CD4-positive, alpha-beta memory T cell (primary cell): ENCODE measurements around the gene XXYLT1. TPM values are rescaled to one million over a fixed set of nuclear protein-coding genes. Genes with fewer than 3 reads are reported as not detected.

Experiments used
- CTCF ChIA-PET: fragments of 350-600 bp; sonication (Branson Sonifier 250); formaldehyde crosslinking; loops from one replicate; lab custom pipeline; 2021; ENCODE audit warnings: inconsistent platforms; ENCODE audit not compliant: partially characterized antibody; lab: Charles Lee
- POLR2A ChIA-PET: fragments of 350-600 bp; sonication (Branson Sonifier 250); formaldehyde crosslinking; loops from one replicate; lab custom pipeline; 2021; ENCODE audit not compliant: partially characterized antibody; lab: Charles Lee
- DNase-seq, 5 donors: peaks; one replicate each; pipeline versions ENCODE4 v3.0.0 to v3.0.0-alpha.2; 2020 to 2022; ENCODE audit warnings: mixed read lengths in 1 of 5
- H3K27ac ChIP-seq: one replicate; pipeline ENCODE4 v1.7.0; 2013; ENCODE audit warnings: low read depth, low read length
- H3K27me3 ChIP-seq: 2 replicates; pipeline ENCODE4 v1.7.0; 2013; ENCODE audit warnings: mild to moderate bottlenecking, low read length, moderate library complexity; ENCODE audit not compliant: insufficient read depth
- H3K36me3 ChIP-seq: 2 replicates; pipeline ENCODE4 v1.7.0; 2013; ENCODE audit warnings: mild to moderate bottlenecking, low read length, moderate library complexity; ENCODE audit not compliant: insufficient read depth
- H3K4me1 ChIP-seq: 2 replicates; pipeline ENCODE4 v1.7.0; 2013; ENCODE audit warnings: mild to moderate bottlenecking, low read length, moderate library complexity; ENCODE audit not compliant: insufficient read depth
- H3K4me3 ChIP-seq, 2 donors: one replicate each; pipeline ENCODE4 v1.7.0; 2013; ENCODE audit warnings: low read length in 2 of 2, mild to moderate bottlenecking in 1 of 2
- H3K9me3 ChIP-seq, 2 donors: one replicate each; pipeline ENCODE4 v1.7.0; 2013; ENCODE audit warnings: low read length in 2 of 2, control low read depth in 1 of 2; ENCODE audit not compliant: control insufficient read depth in 1 of 2
- H3K27ac Mint-ChIP-seq, 7 donors: one replicate each; pipeline ENCODE4 v1.8.0; 2020 to 2021; ENCODE audit warnings: mixed read lengths in 7 of 7, mild to moderate bottlenecking in 6 of 7, inconsistent platforms in 3 of 7, moderate library complexity in 3 of 7
- H3K27me3 Mint-ChIP-seq, 2 donors: one replicate each; pipeline ENCODE4 v1.8.0; 2020 to 2021; ENCODE audit warnings: mixed read lengths in 2 of 2
- H3K36me3 Mint-ChIP-seq, 2 donors: one replicate each; pipeline ENCODE4 v1.8.0; 2020 to 2021; ENCODE audit warnings: mixed read lengths in 2 of 2, inconsistent platforms in 1 of 2, mild to moderate bottlenecking in 1 of 2
- H3K4me1 Mint-ChIP-seq, 4 donors: one replicate each; pipeline ENCODE4 v1.8.0; 2020 to 2021; ENCODE audit warnings: mixed read lengths in 4 of 4, mild to moderate bottlenecking in 1 of 4
- H3K4me3 Mint-ChIP-seq, 8 donors: one replicate each; pipeline ENCODE4 v1.8.0; 2020 to 2021; ENCODE audit warnings: mixed read lengths in 8 of 8, mild to moderate bottlenecking in 7 of 8, moderate library complexity in 6 of 8, inconsistent platforms in 3 of 8
- H3K9me3 Mint-ChIP-seq, 8 donors: one replicate each; pipeline ENCODE4 v1.8.0; 2020 to 2021; ENCODE audit warnings: mixed read lengths in 8 of 8, mild to moderate bottlenecking in 5 of 8, inconsistent platforms in 3 of 8, moderate library complexity in 1 of 8
- intact Hi-C: fragments of 100-400 bp; cut with micrococcal nuclease; formaldehyde crosslinking; loops from one replicate; pipeline ENCODE4 v1.15.1; 2023
- polyA plus RNA-seq, 2 donors: library from polyadenylated mRNA; unstranded; fragments of 300-500 nt; fragmentation: Illumina TruSeq; gene quantifications; one replicate each; pipeline ENCODE4 v1.2.3, GENCODE V29; 2021
- total RNA-seq, 2 experiments: library from RNA; stranded (reverse); gene quantifications; one replicate each; pipeline ENCODE4 v1.2.3, GENCODE V29; 2021

Gene XXYLT1
- total and polyA plus RNA-seq, 4 experiments from 2014 or later = 3.9 to 6.3 (median 4.3) TPM

DNA sequence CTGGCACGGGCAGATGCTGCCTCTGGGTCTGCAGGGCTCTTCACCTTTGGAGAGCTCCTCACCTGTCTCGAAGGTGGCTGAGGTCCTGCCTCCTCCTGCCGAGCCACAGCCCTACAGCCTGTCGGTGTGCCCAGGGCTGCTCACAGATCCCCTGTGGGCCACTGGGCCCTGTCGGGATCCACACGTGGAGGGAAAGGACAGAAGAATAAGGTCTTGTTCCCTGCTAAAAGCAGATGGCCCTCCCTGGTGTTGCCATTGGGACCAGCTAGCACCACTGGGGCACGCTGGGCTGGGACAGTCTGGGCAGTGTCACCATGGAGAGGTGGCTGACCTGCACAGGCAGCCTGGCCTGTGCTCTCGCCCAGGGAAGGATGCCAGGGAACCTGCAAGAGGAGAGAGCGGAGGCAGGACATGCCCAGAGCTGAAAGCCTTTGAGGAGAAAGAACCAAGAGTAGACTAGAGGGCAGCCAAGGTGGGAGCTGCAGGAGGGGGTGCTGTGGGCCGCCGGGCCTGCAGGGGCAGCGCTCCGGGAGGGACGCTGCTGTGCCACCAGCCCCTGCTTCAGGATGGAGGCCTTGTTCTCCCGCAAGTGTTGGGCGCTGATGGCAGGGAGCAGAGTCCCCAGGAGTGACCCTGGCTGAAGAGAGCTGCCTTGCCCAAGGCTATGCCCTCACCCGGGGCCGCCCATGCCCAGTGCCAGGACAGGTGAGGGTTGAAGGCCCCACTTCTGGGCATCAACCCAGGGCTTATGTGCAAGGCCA is 210.2 kb downstream of the XXYLT1 start:
- Mint-ChIP-seq H3K4me3 (no peak overlapping the region), H3K4me1 (no peaks in the 10 kb centered on the region), H3K27me3 (peaks cover 3 to 6% of the 10 kb centered on the region in 2 donors), H3K9me3 (no peaks in the 10 kb centered on the region), H3K36me3 (no peaks in the 10 kb centered on the region), H3K27ac (no peak overlapping the region)
- no peaks in the 10 kb centered on the region for H3K9me3 ChIP-seq
- no peak overlapping the region for H3K27ac ChIP-seq
- ChIA-PET CTCF (no interaction called here), POLR2A (no interaction called here)
- H3K27me3 ChIP-seq = no peaks in the 10 kb centered on the region
- no peaks in the 10 kb centered on the region for H3K4me1 ChIP-seq
- no peak for DNase-seq
- H3K36me3 ChIP-seq = no peaks in the 10 kb centered on the region
- intact Hi-C loops = no loop called here
- no peak overlapping the region for H3K4me3 ChIP-seq

DNA sequence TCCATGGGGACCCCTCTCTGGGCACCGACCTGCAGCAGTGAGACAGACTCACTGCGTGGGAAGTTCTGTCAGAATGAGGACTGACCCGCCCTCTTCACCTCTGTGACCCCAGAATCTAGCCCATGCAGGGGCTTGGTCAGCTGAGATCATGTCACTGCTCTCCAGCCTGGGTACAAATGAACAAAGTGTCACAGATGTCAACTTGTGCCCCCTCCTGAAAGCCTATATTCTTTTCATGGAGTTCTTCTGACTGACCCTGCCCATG is 210.8 kb downstream of the XXYLT1 start:
- Histone ChIP-seq H3K27me3 (no peaks in the 10 kb centered on the region), H3K27ac (no peak overlapping the region), H3K4me3 (no peak overlapping the region), H3K9me3 (no peaks in the 10 kb centered on the region), H3K4me1 (no peaks in the 10 kb centered on the region), H3K36me3 (no peaks in the 10 kb centered on the region)
- Mint-ChIP-seq H3K4me1 (no peaks in the 10 kb centered on the region), H3K36me3 (no peaks in the 10 kb centered on the region), H3K27me3 (peaks cover 3 to 6% of the 10 kb centered on the region in 2 donors), H3K27ac (no peak overlapping the region), H3K4me3 (no peak overlapping the region), H3K9me3 (no peaks in the 10 kb centered on the region)
- no peak for DNase-seq
- intact Hi-C loops = no loop called here
- ChIA-PET POLR2A (no interaction called here), CTCF (no interaction called here)

DNA sequence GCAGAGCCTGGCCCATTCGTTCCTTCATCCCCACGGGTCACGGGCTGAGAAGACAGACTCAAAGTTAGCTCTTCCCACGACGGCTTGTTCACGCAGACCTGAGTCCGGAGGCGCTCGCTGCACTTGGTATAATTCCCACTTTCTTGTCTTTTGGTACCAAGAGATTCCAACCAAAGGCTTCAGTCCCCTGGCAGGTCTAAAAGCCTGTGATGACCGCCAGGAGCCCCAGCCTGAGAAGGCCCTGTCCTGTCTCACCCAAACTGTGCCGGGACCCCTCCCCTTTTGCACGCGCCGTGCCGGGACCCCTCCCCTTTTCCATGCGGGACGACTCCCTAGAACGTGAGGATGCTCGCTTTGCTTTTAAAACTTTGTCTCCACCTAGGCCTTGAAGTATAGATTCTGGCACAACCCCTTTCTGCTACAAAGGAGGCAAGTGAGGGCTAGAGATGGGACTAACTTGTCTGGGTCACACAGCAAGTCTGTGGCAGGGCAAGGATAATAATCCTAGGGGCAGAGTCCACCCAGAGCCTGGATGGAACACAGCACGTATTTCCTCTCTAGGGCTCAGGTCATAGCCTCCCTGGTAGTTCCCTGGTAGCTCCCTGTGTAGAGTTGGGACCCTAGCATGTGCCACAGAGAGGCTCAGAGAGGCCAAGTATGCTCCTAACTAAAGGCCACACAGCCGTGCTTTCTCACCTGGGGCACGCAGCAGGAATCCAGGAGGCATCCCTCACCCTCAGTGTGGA is 211.3 kb downstream of the XXYLT1 start:
- no peaks in the 10 kb centered on the region for H3K36me3 Mint-ChIP-seq
- Histone ChIP-seq H3K27me3 (no peaks in the 10 kb centered on the region), H3K4me1 (no peaks in the 10 kb centered on the region), H3K27ac (no peak overlapping the region), H3K4me3 (no peak overlapping the region), H3K9me3 (no peaks in the 10 kb centered on the region), H3K36me3 (no peaks in the 10 kb centered on the region)
- no peak overlapping the region for H3K4me3 Mint-ChIP-seq
- intact Hi-C loops = no loop called here
- CTCF ChIA-PET = no interaction called here
- H3K27me3 Mint-ChIP-seq = peaks cover 3 to 6% of the 10 kb centered on the region in 2 donors
- H3K4me1 Mint-ChIP-seq = no peaks in the 10 kb centered on the region
- H3K27ac Mint-ChIP-seq = no peak overlapping the region
- no peaks in the 10 kb centered on the region for H3K9me3 Mint-ChIP-seq
- DNase-seq = no peak
- POLR2A ChIA-PET = no interaction called here

DNA sequence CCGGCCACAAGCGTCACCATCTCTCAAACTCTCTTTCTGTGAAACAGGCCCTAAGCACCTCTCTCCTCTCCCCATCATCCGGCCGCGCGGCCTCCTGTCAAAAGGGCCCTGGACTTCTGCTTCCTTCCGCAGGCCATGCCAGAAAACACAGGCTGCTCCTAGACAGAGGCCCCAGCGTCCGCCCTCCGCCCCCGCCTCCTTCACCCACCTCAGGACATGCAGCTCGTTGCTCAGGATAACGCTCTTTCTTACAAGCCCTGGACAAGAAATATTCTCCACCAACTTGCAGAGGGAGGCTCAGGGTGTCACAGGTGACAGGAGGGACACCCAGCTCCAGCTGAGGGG is 212.0 kb downstream of the XXYLT1 start:
- Histone ChIP-seq H3K9me3 (no peaks in the 10 kb centered on the region), H3K4me1 (no peaks in the 10 kb centered on the region), H3K27me3 (no peaks in the 10 kb centered on the region), H3K36me3 (no peaks in the 10 kb centered on the region), H3K4me3 (no peak overlapping the region), H3K27ac (no peak overlapping the region)
- Mint-ChIP-seq H3K27me3 (peaks cover 3 to 6% of the 10 kb centered on the region in 2 donors), H3K4me1 (no peaks in the 10 kb centered on the region), H3K36me3 (no peaks in the 10 kb centered on the region), H3K27ac (no peak overlapping the region), H3K9me3 (no peaks in the 10 kb centered on the region), H3K4me3 (no peak overlapping the region)
- ChIA-PET CTCF (no interaction called here), POLR2A (no interaction called here)
- DNase-seq = no peak
- intact Hi-C loops = no loop called here

DNA sequence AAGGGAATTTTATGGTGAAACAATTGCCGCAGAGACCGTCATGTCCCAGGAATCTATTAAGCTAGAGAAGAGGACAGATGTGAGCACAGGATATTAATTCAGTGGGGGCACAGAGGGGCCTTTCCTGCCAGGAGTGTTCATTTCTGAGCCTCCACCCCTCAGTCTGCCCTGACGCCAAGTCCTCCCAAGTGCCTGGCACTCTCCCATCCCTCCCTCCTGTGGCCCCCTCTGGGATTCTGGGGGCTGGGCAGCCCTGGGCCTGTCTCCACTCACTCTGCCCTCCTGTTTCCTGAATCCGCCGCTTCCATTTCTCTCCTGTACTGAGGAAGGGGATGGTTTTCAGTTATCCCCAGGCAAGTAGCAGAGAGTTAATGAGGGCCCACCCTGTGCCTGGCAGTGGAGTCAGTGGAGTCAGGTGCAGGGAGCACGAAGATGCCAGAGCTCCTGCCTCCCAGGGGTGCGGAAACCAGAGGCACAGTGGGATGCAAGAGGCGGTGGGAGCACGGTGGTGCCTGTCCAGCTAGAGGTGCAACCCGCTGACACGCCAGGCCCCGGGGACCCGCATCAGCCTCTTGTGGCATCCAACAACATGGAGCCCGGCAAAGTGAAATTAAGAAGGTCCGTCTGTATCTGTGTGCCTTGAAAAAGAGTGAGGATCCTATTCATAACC is 212.5 kb downstream of the XXYLT1 start:
- no peaks in the 10 kb centered on the region for H3K4me1 ChIP-seq
- no peak overlapping the region for H3K4me3 ChIP-seq
- H3K9me3 ChIP-seq = no peaks in the 10 kb centered on the region
- DNase-seq = no peak
- H3K27me3 ChIP-seq = no peaks in the 10 kb centered on the region
- no peaks in the 10 kb centered on the region for H3K36me3 ChIP-seq
- peaks cover 3 to 6% of the 10 kb centered on the region in 2 donors for H3K27me3 Mint-ChIP-seq
- no peaks in the 10 kb centered on the region for H3K36me3 Mint-ChIP-seq
- no peaks in the 10 kb centered on the region for H3K9me3 Mint-ChIP-seq
- ChIA-PET CTCF (no interaction called here), POLR2A (no interaction called here)
- H3K27ac Mint-ChIP-seq = no peak overlapping the region
- intact Hi-C loops = no loop called here
- no peaks in the 10 kb centered on the region for H3K4me1 Mint-ChIP-seq
- no peak overlapping the region for H3K4me3 Mint-ChIP-seq
- H3K27ac ChIP-seq = no peak overlapping the region

DNA sequence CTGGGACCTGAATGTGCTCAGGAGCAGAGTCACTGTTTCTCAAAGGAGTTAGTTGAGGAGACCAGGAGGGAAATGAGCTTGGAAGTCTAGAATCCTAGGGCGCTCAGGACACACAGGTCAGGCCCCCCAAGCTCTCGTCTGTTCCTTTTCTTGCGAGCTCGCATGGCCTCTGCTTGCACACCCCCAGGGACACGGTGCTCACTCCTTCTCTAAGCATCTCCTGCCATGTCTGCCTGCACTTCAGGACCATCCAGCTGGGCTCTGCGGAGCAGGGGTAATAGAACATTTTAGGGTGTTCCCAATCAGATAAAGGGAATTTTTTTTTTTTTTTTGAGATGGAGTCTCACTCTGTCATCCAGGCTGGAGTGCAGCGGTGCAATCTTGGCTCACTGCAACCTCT is 213.2 kb downstream of the XXYLT1 start:
- no peaks in the 10 kb centered on the region for H3K4me1 ChIP-seq
- H3K9me3 ChIP-seq = no peaks in the 10 kb centered on the region
- Mint-ChIP-seq H3K27me3 (peaks cover 7 to 9% of the 10 kb centered on the region in 2 donors), H3K4me3 (no peak overlapping the region), H3K36me3 (no peaks in the 10 kb centered on the region), H3K9me3 (no peaks in the 10 kb centered on the region), H3K4me1 (no peaks in the 10 kb centered on the region), H3K27ac (no peak overlapping the region)
- H3K27ac ChIP-seq = no peak overlapping the region
- no peaks in the 10 kb centered on the region for H3K36me3 ChIP-seq
- ChIA-PET CTCF (interaction anchor here (0.7 to 1.2 kb wide), 2 partner anchors 375 to 1111 kb away, joined by 3 to 4 read pairs; no protein-coding TSS in a partner anchor), POLR2A (no interaction called here)
- no peak for DNase-seq
- intact Hi-C loops = no loop called here
- no peak overlapping the region for H3K4me3 ChIP-seq
- H3K27me3 ChIP-seq = no peaks in the 10 kb centered on the region

DNA sequence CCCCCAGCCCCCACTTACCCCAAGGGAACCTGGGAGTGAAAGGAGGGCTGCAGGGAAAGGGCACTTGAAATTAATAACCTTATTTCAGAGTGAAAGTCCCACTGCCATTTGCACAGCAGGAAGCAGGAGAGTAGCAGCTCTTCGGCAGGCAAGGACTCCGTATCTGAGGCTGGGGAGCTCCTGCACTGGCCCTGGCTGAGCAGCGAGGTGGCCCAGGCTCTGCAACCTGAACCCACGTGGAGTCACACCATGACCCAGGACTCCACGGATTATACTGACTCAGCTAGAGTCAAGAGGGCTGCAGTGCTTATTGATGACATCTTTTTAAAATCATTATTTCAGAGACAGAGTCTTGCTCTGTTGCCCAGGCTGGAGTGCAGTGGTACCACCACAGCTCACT is 214.5 kb downstream of the XXYLT1 start:
- Mint-ChIP-seq H3K27me3 (peaks cover 5 to 9% of the 10 kb centered on the region in 2 donors), H3K4me1 (no peaks in the 10 kb centered on the region), H3K27ac (no peak overlapping the region), H3K9me3 (no peaks in the 10 kb centered on the region), H3K4me3 (no peak overlapping the region), H3K36me3 (no peaks in the 10 kb centered on the region)
- POLR2A ChIA-PET = no interaction called here
- DNase-seq = no peak
- no peaks in the 10 kb centered on the region for H3K4me1 ChIP-seq
- H3K9me3 ChIP-seq = no peaks in the 10 kb centered on the region
- intact Hi-C loops = no loop called here
- CTCF ChIA-PET = interaction anchor here (1.2 kb wide), 2 partner anchors 11 to 374 kb away, joined by 3 to 4 read pairs; no protein-coding TSS in a partner anchor
- no peaks in the 10 kb centered on the region for H3K27me3 ChIP-seq
- H3K4me3 ChIP-seq = no peak overlapping the region
- no peaks in the 10 kb centered on the region for H3K36me3 ChIP-seq
- H3K27ac ChIP-seq = no peak overlapping the region
